HepG2 (cell line): ENCODE measurements around the gene PPDPF. TPM values are rescaled to one million over a fixed set of nuclear protein-coding genes. Genes with fewer than 3 reads are reported as not detected.

Experiments
- GFI1 ChIP-seq: sonication (generic); formaldehyde crosslinking; IDR thresholded peaks from 2 replicates; pipeline ENCODE4 v1.5.0; 2020; ENCODE audit warnings: missing genetic modification reagents, mild to moderate bottlenecking, borderline replicate concordance
- MNT ChIP-seq: fragments of 450-650 bp; IDR thresholded peaks from 2 replicates; pipeline ENCODE4 v1.6.1; 2016
- PBX2 ChIP-seq: IDR thresholded peaks from 2 replicates; pipeline ENCODE4 v1.6.1; 2016; ENCODE audit warnings: control low read depth
- POLR2G ChIP-seq: fragments of 200-400 bp; formaldehyde crosslinking; IDR thresholded peaks from 2 replicates; pipeline ENCODE4 v1.6.1; 2018; ENCODE audit warnings: mild to moderate bottlenecking, low read depth, low read length, moderate library complexity
- PTBP1 ChIP-seq: fragments of 200-400 bp; formaldehyde crosslinking; IDR thresholded peaks from 2 replicates; pipeline ENCODE4 v1.6.1; 2018; ENCODE audit warnings: low read length, low read depth; ENCODE audit not compliant: poor library complexity, severe bottlenecking
- RELA ChIP-seq: sonication (generic); formaldehyde crosslinking; IDR thresholded peaks from 2 replicates; pipeline ENCODE4 v1.4.0; 2020; ENCODE audit warnings: missing genetic modification reagents
- RFX3 ChIP-seq: IDR thresholded peaks from 2 replicates; pipeline ENCODE4 v1.6.1; 2016; ENCODE audit warnings: missing biosample characterization, missing genetic modification reagents
- ZBTB33 ChIP-seq: sonication (generic); formaldehyde crosslinking; IDR thresholded peaks from 2 replicates; pipeline ENCODE4 v1.4.0; 2020; ENCODE audit warnings: missing genetic modification reagents
- ZBTB34 ChIP-seq: sonication (generic); formaldehyde crosslinking; IDR thresholded peaks from 2 replicates; pipeline ENCODE4 v1.8.0; 2022; ENCODE audit warnings: mild to moderate bottlenecking, missing genetic modification reagents
- ZFX ChIP-seq: sonication (generic); formaldehyde crosslinking; IDR thresholded peaks from 2 replicates; pipeline ENCODE4 v1.4.0; 2020; ENCODE audit warnings: mild to moderate bottlenecking, low read depth, missing genetic modification reagents, moderate library complexity
- ZNF30 ChIP-seq: sonication (generic); formaldehyde crosslinking; IDR thresholded peaks from 2 replicates; pipeline ENCODE4 v1.5.0; 2020; ENCODE audit warnings: mild to moderate bottlenecking, missing genetic modification reagents
- ZNF432 ChIP-seq: sonication (generic); formaldehyde crosslinking; IDR thresholded peaks from 2 replicates; pipeline ENCODE4 v1.5.0; 2020; ENCODE audit warnings: missing genetic modification reagents, mild to moderate bottlenecking, borderline replicate concordance
- ZNF563 ChIP-seq: sonication (generic); formaldehyde crosslinking; IDR thresholded peaks from 2 replicates; pipeline ENCODE4 v1.8.0; 2022; ENCODE audit warnings: mild to moderate bottlenecking, moderate library complexity, missing genetic modification reagents
- ZSCAN30 ChIP-seq: sonication (generic); formaldehyde crosslinking; IDR thresholded peaks from 2 replicates; pipeline ENCODE4 v1.5.0; 2020; ENCODE audit warnings: mild to moderate bottlenecking, missing genetic modification reagents
- polyA plus RNA-seq, 8 experiments: library from polyadenylated mRNA; depleted of rRNA in 3 of 8; stranded (reverse) in 7 of 8; unstranded in 1 of 8; fragments of >200 nt; fragmentation: Illumina TruSeq in 4 of 8; extraction: Trizol in 4 of 8; gene quantifications; 2 replicates each; pipeline versions ENCODE4 v1.2.1 to v1.2.3, GENCODE V29; 2011 to 2016; ENCODE audit warnings: low read depth in 4 of 8, missing spikeins in 1 of 8, mixed read lengths in 1 of 8; ENCODE audit not compliant: insufficient read depth in 1 of 8
- total RNA-seq, 5 experiments: library from RNA; depleted of rRNA; stranded (reverse); fragments of >200 nt; fragmentation: Illumina TruSeq; extraction: Trizol; gene quantifications; 2 replicates each; pipeline ENCODE4 v1.2.3, GENCODE V29; 2016; ENCODE audit warnings: low read depth in 1 of 5
- TF ChIP-seq, protein P1 (sequence below): IDR thresholded peaks from 2 replicates; pipeline ENCODE4 v1.6.1; 2016; ENCODE audit warnings: mild to moderate bottlenecking
- TF ChIP-seq, protein P2 (sequence below): sonication (generic); formaldehyde crosslinking; IDR thresholded peaks from 2 replicates; pipeline ENCODE4 v1.8.1; 2022; ENCODE audit warnings: low read depth, mild to moderate bottlenecking, missing genetic modification reagents

Gene PPDPF
- total and polyA plus RNA-seq, 2 of the 13 experiments (the other 11 are each of a cell fraction or from before 2014, with no cell fraction given), result 1.8 to 7.0 TPM

GRCh38 chr20:63557481-63557891, 36.9 kb downstream of the PPDPF start (continued):
- no peak for TF ChIP-seq PTBP1
- no peak for TF ChIP-seq MNT
- TF ChIP-seq POLR2G, result no peak; the same call in 1 of the 2 replicates
- peak; percentile 55; the same call in 1 of the 2 replicates for TF ChIP-seq ZNF563
- TF ChIP-seq, protein P1, sequence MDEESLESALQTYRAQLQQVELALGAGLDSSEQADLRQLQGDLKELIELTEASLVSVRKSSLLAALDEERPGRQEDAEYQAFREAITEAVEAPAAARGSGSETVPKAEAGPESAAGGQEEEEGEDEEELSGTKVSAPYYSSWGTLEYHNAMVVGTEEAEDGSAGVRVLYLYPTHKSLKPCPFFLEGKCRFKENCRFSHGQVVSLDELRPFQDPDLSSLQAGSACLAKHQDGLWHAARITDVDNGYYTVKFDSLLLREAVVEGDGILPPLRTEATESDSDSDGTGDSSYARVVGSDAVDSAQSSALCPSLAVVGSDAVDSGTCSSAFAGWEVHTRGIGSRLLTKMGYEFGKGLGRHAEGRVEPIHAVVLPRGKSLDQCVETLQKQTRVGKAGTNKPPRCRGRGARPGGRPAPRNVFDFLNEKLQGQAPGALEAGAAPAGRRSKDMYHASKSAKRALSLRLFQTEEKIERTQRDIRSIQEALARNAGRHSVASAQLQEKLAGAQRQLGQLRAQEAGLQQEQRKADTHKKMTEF, result no peak
- TF ChIP-seq ZBTB33 (CRISPR knock-in tag), result peak; percentile 71; the same call in 1 of the 2 replicates
- TF ChIP-seq ZSCAN30 (CRISPR knock-in tag), result no peak
- TF ChIP-seq, protein P2, sequence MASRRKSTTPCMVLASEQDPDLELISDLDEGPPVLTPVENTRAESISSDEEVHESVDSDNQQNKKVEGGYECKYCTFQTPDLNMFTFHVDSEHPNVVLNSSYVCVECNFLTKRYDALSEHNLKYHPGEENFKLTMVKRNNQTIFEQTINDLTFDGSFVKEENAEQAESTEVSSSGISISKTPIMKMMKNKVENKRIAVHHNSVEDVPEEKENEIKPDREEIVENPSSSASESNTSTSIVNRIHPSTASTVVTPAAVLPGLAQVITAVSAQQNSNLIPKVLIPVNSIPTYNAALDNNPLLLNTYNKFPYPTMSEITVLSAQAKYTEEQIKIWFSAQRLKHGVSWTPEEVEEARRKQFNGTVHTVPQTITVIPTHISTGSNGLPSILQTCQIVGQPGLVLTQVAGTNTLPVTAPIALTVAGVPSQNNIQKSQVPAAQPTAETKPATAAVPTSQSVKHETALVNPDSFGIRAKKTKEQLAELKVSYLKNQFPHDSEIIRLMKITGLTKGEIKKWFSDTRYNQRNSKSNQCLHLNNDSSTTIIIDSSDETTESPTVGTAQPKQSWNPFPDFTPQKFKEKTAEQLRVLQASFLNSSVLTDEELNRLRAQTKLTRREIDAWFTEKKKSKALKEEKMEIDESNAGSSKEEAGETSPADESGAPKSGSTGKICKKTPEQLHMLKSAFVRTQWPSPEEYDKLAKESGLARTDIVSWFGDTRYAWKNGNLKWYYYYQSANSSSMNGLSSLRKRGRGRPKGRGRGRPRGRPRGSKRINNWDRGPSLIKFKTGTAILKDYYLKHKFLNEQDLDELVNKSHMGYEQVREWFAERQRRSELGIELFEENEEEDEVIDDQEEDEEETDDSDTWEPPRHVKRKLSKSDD (CRISPR knock-in tag), result no peak
- TF ChIP-seq ZFX (CRISPR knock-in tag), result peak; percentile 65
- no peak for TF ChIP-seq RELA (CRISPR knock-in tag)
- no peak for TF ChIP-seq PBX2 (CRISPR knock-in tag)
- no peak for TF ChIP-seq ZNF30
- no peak for TF ChIP-seq ZNF432 (CRISPR knock-in tag)
- no peak for TF ChIP-seq RFX3 (CRISPR knock-in tag)
- no peak for TF ChIP-seq GFI1 (CRISPR knock-in tag)
- TF ChIP-seq ZBTB34, result peak; percentile 85; the same call in 1 of the 2 replicates
